ENCODE results near the gene AFAP1L2. TPM values are rescaled to one million over a fixed set of nuclear protein-coding genes. Genes with fewer than 3 reads are reported as not detected.

The AFAP1L2 gene
- total RNA-seq, 2 experiments from 2014 or later = 2.3 to 8.6 TPM

DNA sequence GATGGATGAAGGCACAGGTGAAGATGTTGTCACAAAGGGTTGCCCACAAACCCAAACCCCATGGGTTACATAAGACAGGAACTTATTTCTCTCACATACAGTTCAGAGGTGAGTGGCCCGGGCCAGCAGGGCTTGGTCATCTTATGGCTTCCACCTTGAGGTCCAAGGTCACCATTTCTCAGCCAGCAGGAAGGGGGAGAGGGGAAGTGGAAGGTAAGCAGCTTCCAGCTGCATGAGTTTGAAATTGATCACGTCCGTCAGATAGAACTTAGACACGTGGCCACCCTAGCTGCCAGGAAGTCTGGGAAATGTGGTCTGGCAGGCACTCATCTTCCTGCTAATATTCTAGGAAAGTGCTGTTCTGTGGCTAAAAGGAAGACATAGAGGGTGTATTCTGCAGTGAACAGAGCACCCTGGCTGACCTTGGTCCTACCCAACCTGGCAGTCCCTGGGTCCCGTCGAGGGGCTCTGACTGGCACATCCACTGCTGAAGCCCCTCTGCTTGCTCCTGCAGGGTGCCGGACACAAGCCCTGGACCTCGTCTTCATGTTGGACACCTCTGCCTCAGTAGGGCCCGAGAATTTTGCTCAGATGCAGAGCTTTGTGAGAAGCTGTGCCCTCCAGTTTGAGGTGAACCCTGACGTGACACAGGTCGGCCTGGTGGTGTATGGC lies 115.7 kb downstream of the AFAP1L2 start:
- H3K4me1 ChIP-seq (ENCODE audit: insufficient read depth, low read length, poor library complexity, severe bottlenecking) = no peaks in the 10 kb centered on the region
- intact Hi-C loops (cut with micrococcal nuclease; ENCODE audit: unreplicated experiment) = no loop called here
- H3K9me2 ChIP-seq (ENCODE audit: insufficient read depth, low read length) = no peaks in the 10 kb centered on the region
- TF ChIP-seq, protein P1, sequence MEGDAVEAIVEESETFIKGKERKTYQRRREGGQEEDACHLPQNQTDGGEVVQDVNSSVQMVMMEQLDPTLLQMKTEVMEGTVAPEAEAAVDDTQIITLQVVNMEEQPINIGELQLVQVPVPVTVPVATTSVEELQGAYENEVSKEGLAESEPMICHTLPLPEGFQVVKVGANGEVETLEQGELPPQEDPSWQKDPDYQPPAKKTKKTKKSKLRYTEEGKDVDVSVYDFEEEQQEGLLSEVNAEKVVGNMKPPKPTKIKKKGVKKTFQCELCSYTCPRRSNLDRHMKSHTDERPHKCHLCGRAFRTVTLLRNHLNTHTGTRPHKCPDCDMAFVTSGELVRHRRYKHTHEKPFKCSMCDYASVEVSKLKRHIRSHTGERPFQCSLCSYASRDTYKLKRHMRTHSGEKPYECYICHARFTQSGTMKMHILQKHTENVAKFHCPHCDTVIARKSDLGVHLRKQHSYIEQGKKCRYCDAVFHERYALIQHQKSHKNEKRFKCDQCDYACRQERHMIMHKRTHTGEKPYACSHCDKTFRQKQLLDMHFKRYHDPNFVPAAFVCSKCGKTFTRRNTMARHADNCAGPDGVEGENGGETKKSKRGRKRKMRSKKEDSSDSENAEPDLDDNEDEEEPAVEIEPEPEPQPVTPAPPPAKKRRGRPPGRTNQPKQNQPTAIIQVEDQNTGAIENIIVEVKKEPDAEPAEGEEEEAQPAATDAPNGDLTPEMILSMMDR (conservative IDR thresholded peaks at IDR 0.05; ENCODE audit: low read length) = no peak
- no peak for TF ChIP-seq EZH2phosphoT487 (IDR thresholded peaks at IDR 0.05; ENCODE audit: borderline replicate concordance, low read depth, low read length)
- ChIA-PET POLR2A (interaction anchor here (0.5 to 1.8 kb wide), 4 partner anchors 19 to 256 kb away, joined by 3 to 5 read pairs (median 4); no protein-coding TSS in a partner anchor), CTCF (ENCODE audit: unreplicated experiment) (no interaction called here)
- H2AFZ ChIP-seq (ENCODE audit: low read length) = no peak overlapping the region
- H3K36me3 ChIP-seq (ENCODE audit: insufficient read depth, low read length) = no peaks in the 10 kb centered on the region
- no peak overlapping the region for H3K4me3 ChIP-seq (ENCODE audit: low read depth, low read length, poor library complexity, severe bottlenecking)
- no TSS peak for BruUV-seq (replicated peaks)
- no peaks in the 10 kb centered on the region for H3K9me3 ChIP-seq (ENCODE audit: low read length)
- H3K79me2 ChIP-seq (ENCODE audit: insufficient read depth, low read depth, low read length) = no peaks in the 10 kb centered on the region
- H4K20me1 ChIP-seq (ENCODE audit: insufficient read depth, low read length) = no peaks in the 10 kb centered on the region
- no peak for DNase-seq (ENCODE audit: low spot score)
- no peak overlapping the region for H3K27ac ChIP-seq (ENCODE audit: low read depth, low read length, poor library complexity, severe bottlenecking)
- no peak overlapping the region for H3K4me2 ChIP-seq (ENCODE audit: low read length)

DNA sequence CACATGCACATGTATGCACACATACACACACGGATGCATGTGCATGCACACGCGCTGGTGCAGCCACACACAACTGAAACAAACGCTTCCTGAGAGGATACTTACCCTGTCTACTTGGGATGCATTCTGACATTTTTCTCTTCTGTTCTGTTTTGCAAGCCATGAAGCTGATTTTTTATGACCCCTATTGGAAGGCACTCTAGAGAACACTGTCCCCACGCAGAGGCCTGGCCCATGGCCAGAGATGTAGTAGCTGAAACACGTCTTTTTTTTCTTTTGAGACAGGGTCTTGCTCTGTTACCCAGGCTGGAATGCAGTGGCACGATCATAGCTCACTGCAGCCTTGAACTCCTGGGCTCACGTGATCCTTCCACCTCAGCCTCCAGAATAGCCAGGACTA lies 117.4 kb downstream of the AFAP1L2 start:
- Histone ChIP-seq H3K4me3 (ENCODE audit: low read depth, low read length, poor library complexity, severe bottlenecking) (no peak overlapping the region), H3K9me3 (ENCODE audit: low read length) (no peaks in the 10 kb centered on the region), H3K36me3 (ENCODE audit: insufficient read depth, low read length) (no peaks in the 10 kb centered on the region), H3K79me2 (ENCODE audit: insufficient read depth, low read depth, low read length) (no peaks in the 10 kb centered on the region), H3K4me2 (ENCODE audit: low read length) (no peak overlapping the region), H3K9me2 (ENCODE audit: insufficient read depth, low read length) (no peaks in the 10 kb centered on the region), H3K27ac (ENCODE audit: low read depth, low read length, poor library complexity, severe bottlenecking) (no peak overlapping the region), H2AFZ (ENCODE audit: low read length) (no peak overlapping the region), H4K20me1 (ENCODE audit: insufficient read depth, low read length) (no peaks in the 10 kb centered on the region), H3K4me1 (ENCODE audit: insufficient read depth, low read length, poor library complexity, severe bottlenecking) (no peaks in the 10 kb centered on the region)
- intact Hi-C loops (cut with micrococcal nuclease; ENCODE audit: unreplicated experiment) = no loop called here
- no peak for DNase-seq (ENCODE audit: low spot score)
- POLR2A ChIA-PET = interaction anchor here (0.6 to 1.8 kb wide), 2 partner anchors 16 to 112 kb away, joined by 3 read pairs; no protein-coding TSS in a partner anchor
- BruUV-seq (replicated peaks) = no TSS peak
- TF ChIP-seq, protein P1 (conservative IDR thresholded peaks at IDR 0.05; ENCODE audit: low read length) = no peak
- no peak for TF ChIP-seq EZH2phosphoT487 (IDR thresholded peaks at IDR 0.05; ENCODE audit: borderline replicate concordance, low read depth, low read length)
- CTCF ChIA-PET (ENCODE audit: unreplicated experiment) = no interaction called here

DNA sequence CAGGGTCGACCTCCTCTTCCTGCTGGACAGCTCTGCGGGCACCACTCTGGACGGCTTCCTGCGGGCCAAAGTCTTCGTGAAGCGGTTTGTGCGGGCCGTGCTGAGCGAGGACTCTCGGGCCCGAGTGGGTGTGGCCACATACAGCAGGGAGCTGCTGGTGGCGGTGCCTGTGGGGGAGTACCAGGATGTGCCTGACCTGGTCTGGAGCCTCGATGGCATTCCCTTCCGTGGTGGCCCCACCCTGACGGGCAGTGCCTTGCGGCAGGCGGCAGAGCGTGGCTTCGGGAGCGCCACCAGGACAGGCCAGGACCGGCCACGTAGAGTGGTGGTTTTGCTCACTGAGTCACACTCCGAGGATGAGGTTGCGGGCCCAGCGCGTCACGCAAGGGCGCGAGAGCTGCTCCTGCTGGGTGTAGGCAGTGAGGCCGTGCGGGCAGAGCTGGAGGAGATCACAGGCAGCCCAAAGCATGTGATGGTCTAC lies 118.3 kb downstream of the AFAP1L2 start:
- ChIA-PET CTCF (ENCODE audit: unreplicated experiment) (no interaction called here), POLR2A (interaction anchor here (0.6 kb wide), 2 partner anchors 15 to 364 kb away, joined by 3 read pairs; no protein-coding TSS in a partner anchor)
- no peaks in the 10 kb centered on the region for H3K9me3 ChIP-seq (ENCODE audit: low read length)
- no peak overlapping the region for H3K27ac ChIP-seq (ENCODE audit: low read depth, low read length, poor library complexity, severe bottlenecking)
- H2AFZ ChIP-seq (ENCODE audit: low read length) = no peak overlapping the region
- no peaks in the 10 kb centered on the region for H4K20me1 ChIP-seq (ENCODE audit: insufficient read depth, low read length)
- H3K4me2 ChIP-seq (ENCODE audit: low read length) = no peak overlapping the region
- BruUV-seq (replicated peaks) = no TSS peak
- H3K79me2 ChIP-seq (ENCODE audit: insufficient read depth, low read depth, low read length) = no peaks in the 10 kb centered on the region
- no peak for DNase-seq (ENCODE audit: low spot score)
- no peak overlapping the region for H3K4me3 ChIP-seq (ENCODE audit: low read depth, low read length, poor library complexity, severe bottlenecking)
- no peaks in the 10 kb centered on the region for H3K36me3 ChIP-seq (ENCODE audit: insufficient read depth, low read length)
- no peak for TF ChIP-seq EZH2phosphoT487 (IDR thresholded peaks at IDR 0.05; ENCODE audit: borderline replicate concordance, low read depth, low read length)
- TF ChIP-seq, protein P1 (conservative IDR thresholded peaks at IDR 0.05; ENCODE audit: low read length) = no peak
- intact Hi-C loops (cut with micrococcal nuclease; ENCODE audit: unreplicated experiment) = no loop called here
- no peaks in the 10 kb centered on the region for H3K4me1 ChIP-seq (ENCODE audit: insufficient read depth, low read length, poor library complexity, severe bottlenecking)
- no peaks in the 10 kb centered on the region for H3K9me2 ChIP-seq (ENCODE audit: insufficient read depth, low read length)
